ENCODE data around the gene CYP17A1. TPM values are rescaled to one million over a fixed set of nuclear protein-coding genes. Genes with fewer than 3 reads are reported as not detected.

CYP17A1 gene
- total and polyA plus RNA-seq, 5 donors: 0.11 TPM; not detected in 4

- Histone ChIP-seq H3K4me3 (ENCODE audit: low read length) (no peak overlapping the region), H3K9me3 (ENCODE audit: control insufficient read depth, low read length) (no peaks in the 10 kb centered on the region), H3K4me1 (ENCODE audit: control insufficient read depth, insufficient read depth, low read length) (peaks cover 26% of the 10 kb centered on the region), H3K27ac (ENCODE audit: low read length) (peak overlapping the region; percentile 100), H3K27me3 (ENCODE audit: control insufficient read depth, insufficient read depth) (no peaks in the 10 kb centered on the region)
- intact Hi-C loops (cut with DNase I): loop anchor here in 2 of 4 donors (2.0 to 10.0 kb wide), 2 partner anchors 15 to 71 kb away; partner anchors contain the start of gene WBP1L (in 1 of the 2)
- DNase-seq: peak; percentile 56 to 76 (median 74)
- 9% methylated on average over 12 of the region's 12 CpGs for WGBS
- peak; percentile 74 to 77 for ATAC-seq
Measured at GRCh38 chr10:102815790-102816549, 21.2 kb downstream of the CYP17A1 start.

GRCh38 chr10:102814873-102815661 lies 22.1 kb downstream of the CYP17A1 start:
- ATAC-seq: peak; percentile 59 to 60
- intact Hi-C loops (cut with DNase I): loop anchor here in 2 of 4 donors (2.0 to 10.0 kb wide), 2 partner anchors 14 to 70 kb away; partner anchors contain the start of gene WBP1L (in 1 of the 2)

GRCh38 chr10:102814453-102814871 lies 22.8 kb downstream of the CYP17A1 start:
- Histone ChIP-seq H3K4me3 (ENCODE audit: low read length) (no peak overlapping the region), H3K9me3 (ENCODE audit: control insufficient read depth, low read length) (no peaks in the 10 kb centered on the region), H3K27me3 (ENCODE audit: control insufficient read depth, insufficient read depth) (no peaks in the 10 kb centered on the region), H3K4me1 (ENCODE audit: control insufficient read depth, insufficient read depth, low read length) (peaks cover 26% of the 10 kb centered on the region), H3K27ac (ENCODE audit: low read length) (peak overlapping the region; percentile 86)
- DNase-seq (peak; percentile 85 to 88 (median 85)), ATAC-seq (peak; percentile 43 to 82)
- intact Hi-C loops (cut with DNase I): loop anchor here in 2 of 4 donors (2.0 to 10.0 kb wide), 2 partner anchors 14 to 70 kb away; partner anchors contain the start of gene WBP1L (in 1 of the 2)
- WGBS: 40% methylated on average over 8 of the region's 8 CpGs

More at GRCh38 chr10:102814873-102815661, 22.1 kb downstream of the CYP17A1 start:
- H3K27me3 ChIP-seq (ENCODE audit: control insufficient read depth, insufficient read depth): no peaks in the 10 kb centered on the region
- peaks cover 26% of the 10 kb centered on the region for H3K4me1 ChIP-seq (ENCODE audit: control insufficient read depth, insufficient read depth, low read length)
- peak overlapping the region; percentile 100 for H3K27ac ChIP-seq (ENCODE audit: low read length)
- peak; percentile 88 to 95 (median 93) for DNase-seq
- no peak overlapping the region for H3K4me3 ChIP-seq (ENCODE audit: low read length)
- 51% methylated on average over 23 of the region's 23 CpGs for WGBS
- H3K9me3 ChIP-seq (ENCODE audit: control insufficient read depth, low read length): no peaks in the 10 kb centered on the region

GRCh38 chr10:102813734-102814452 lies 23.3 kb downstream of the CYP17A1 start:
- peaks cover 26% of the 10 kb centered on the region for H3K4me1 ChIP-seq (ENCODE audit: control insufficient read depth, insufficient read depth, low read length)
- 53% methylated on average over 16 of the region's 16 CpGs for WGBS
- intact Hi-C loops (cut with DNase I): loop anchor here in 2 of 4 donors (2.0 to 10.0 kb wide), 2 partner anchors 13 to 69 kb away; partner anchors contain the start of gene WBP1L (in 1 of the 2)
- no peak overlapping the region for H3K4me3 ChIP-seq (ENCODE audit: low read length)
- H3K27me3 ChIP-seq (ENCODE audit: control insufficient read depth, insufficient read depth): no peaks in the 10 kb centered on the region
- ATAC-seq (peak; percentile 18 to 52), DNase-seq (peak; percentile 57 to 78 (median 70))
- H3K27ac ChIP-seq (ENCODE audit: low read length): peak overlapping the region; percentile 86
- H3K9me3 ChIP-seq (ENCODE audit: control insufficient read depth, low read length): no peaks in the 10 kb centered on the region

- ATAC-seq (no peak), DNase-seq (peak in 2 of 3 donors; percentile 58 to 59)
- Histone ChIP-seq H3K4me1 (ENCODE audit: control insufficient read depth, insufficient read depth, low read length) (peaks cover 22% of the 10 kb centered on the region), H3K4me3 (ENCODE audit: low read length) (no peak overlapping the region), H3K27ac (ENCODE audit: low read length) (no peak overlapping the region), H3K9me3 (ENCODE audit: control insufficient read depth, low read length) (no peaks in the 10 kb centered on the region), H3K27me3 (ENCODE audit: control insufficient read depth, insufficient read depth) (no peaks in the 10 kb centered on the region)
- intact Hi-C loops (cut with DNase I): loop anchor here in 1 of 4 donors (10.0 kb wide), 1 partner anchor 68 kb away; the partner anchor contains the start of gene WBP1L
- 85% methylated on average over 17 of the region's 17 CpGs for WGBS
Measured at GRCh38 chr10:102813017-102813541, 24.1 kb downstream of the CYP17A1 start.

GRCh38 chr10:102812231-102812876 lies 24.9 kb downstream of the CYP17A1 start:
- no peak for ATAC-seq
- H3K9me3 ChIP-seq (ENCODE audit: control insufficient read depth, low read length): no peaks in the 10 kb centered on the region
- H3K4me3 ChIP-seq (ENCODE audit: low read length): no peak overlapping the region
- intact Hi-C loops (cut with DNase I): loop anchor here in 1 of 4 donors (10.0 kb wide), 1 partner anchor 68 kb away; the partner anchor contains the start of gene WBP1L
- H3K4me1 ChIP-seq (ENCODE audit: control insufficient read depth, insufficient read depth, low read length): peaks cover 22% of the 10 kb centered on the region
- peak overlapping the region; percentile 10 for H3K27ac ChIP-seq (ENCODE audit: low read length)
- WGBS: 77% methylated on average over 9 of the region's 9 CpGs
- peak in 2 of 3 donors; percentile 63 for DNase-seq
- H3K27me3 ChIP-seq (ENCODE audit: control insufficient read depth, insufficient read depth): no peaks in the 10 kb centered on the region

- Histone ChIP-seq H3K4me1 (ENCODE audit: control insufficient read depth, insufficient read depth, low read length) (peaks cover 19% of the 10 kb centered on the region), H3K27ac (ENCODE audit: low read length) (no peak overlapping the region), H3K9me3 (ENCODE audit: control insufficient read depth, low read length) (no peaks in the 10 kb centered on the region), H3K4me3 (ENCODE audit: low read length) (no peak overlapping the region), H3K27me3 (ENCODE audit: control insufficient read depth, insufficient read depth) (no peaks in the 10 kb centered on the region)
- intact Hi-C loops (cut with DNase I): loop anchor here in 1 of 4 donors (10.0 kb wide), 1 partner anchor 67 kb away; the partner anchor contains the start of gene WBP1L
- WGBS: 98% methylated on average over 3 of the region's 3 CpGs
- no peak for ATAC-seq
- no peak for DNase-seq
Measured at GRCh38 chr10:102811346-102811745, 25.9 kb downstream of the CYP17A1 start.

GRCh38 chr10:102808380-102808779 lies 28.8 kb downstream of the CYP17A1 start:
- no peak overlapping the region for H3K4me3 ChIP-seq (ENCODE audit: low read length)
- DNase-seq (no peak), ATAC-seq (no peak)
- H3K27me3 ChIP-seq (ENCODE audit: control insufficient read depth, insufficient read depth): no peaks in the 10 kb centered on the region
- H3K9me3 ChIP-seq (ENCODE audit: control insufficient read depth, low read length): no peaks in the 10 kb centered on the region
- intact Hi-C loops (cut with DNase I): loop anchor here in 1 of 4 donors (10.0 kb wide), 1 partner anchor 54 kb away; no protein-coding TSS in a partner anchor
- WGBS: 58% methylated on average over 4 of the region's 4 CpGs
- H3K27ac ChIP-seq (ENCODE audit: low read length): no peak overlapping the region
- H3K4me1 ChIP-seq (ENCODE audit: control insufficient read depth, insufficient read depth, low read length): peaks cover 2% of the 10 kb centered on the region

GRCh38 chr10:102804382-102805055 lies 32.7 kb downstream of the CYP17A1 start:
- intact Hi-C loops (cut with DNase I): loop anchor here in 2 of 4 donors (5.0 to 10.0 kb wide), 2 partner anchors 50 to 62 kb away; partner anchors contain the start of gene WBP1L (in 1 of the 2)
- Histone ChIP-seq H3K4me1 (ENCODE audit: control insufficient read depth, insufficient read depth, low read length) (peaks cover 29% of the 10 kb centered on the region), H3K4me3 (ENCODE audit: low read length) (no peak overlapping the region), H3K9me3 (ENCODE audit: control insufficient read depth, low read length) (no peaks in the 10 kb centered on the region), H3K27ac (ENCODE audit: low read length) (no peak overlapping the region), H3K27me3 (ENCODE audit: control insufficient read depth, insufficient read depth) (no peaks in the 10 kb centered on the region)
- no peak for ATAC-seq
- DNase-seq: no peak
- 62% methylated on average over 2 of the region's 2 CpGs for WGBS

Measured in right cardiac atrium (tissue), 5 donors.